HUES6 (cell line): Measurements from ENCODE around the gene NFE2L3.

Experiments used
- H3K27ac ChIP-seq: 2 replicates; pipeline ENCODE4 v1.7.0; 2013; ENCODE audit warnings: low read depth, mild to moderate bottlenecking, low read length, inconsistent platforms
- H3K27me3 ChIP-seq: 2 replicates; pipeline ENCODE4 v1.6.1; 2013; ENCODE audit warnings: low read length; ENCODE audit not compliant: control insufficient read depth, insufficient read depth
- H3K36me3 ChIP-seq: 2 replicates; pipeline ENCODE4 v1.6.1; 2013; ENCODE audit warnings: low read length; ENCODE audit not compliant: control insufficient read depth, insufficient read depth
- H3K4me1 ChIP-seq: 2 replicates; pipeline ENCODE4 v1.6.1; 2013; ENCODE audit warnings: low read length; ENCODE audit not compliant: control insufficient read depth, insufficient read depth
- H3K4me3 ChIP-seq: 2 replicates; pipeline ENCODE4 v1.5.1; 2013; ENCODE audit warnings: low read depth, low read length
- H3K9ac ChIP-seq: one replicate; pipeline ENCODE4 v1.6.1; 2013; ENCODE audit warnings: mild to moderate bottlenecking, low read length
- H3K9me3 ChIP-seq: 2 replicates; pipeline ENCODE4 v1.6.1; 2013; ENCODE audit warnings: low read depth, low read length; ENCODE audit not compliant: control insufficient read depth, insufficient read depth

Gene NFE2L3

GRCh38 chr7:26195867-26196657 is 44.1 kb downstream of the NFE2L3 start:
- Histone ChIP-seq H3K27ac (no peak overlapping the region), H3K9ac (no peak overlapping the region), H3K36me3 (peaks cover 91% of the 10 kb centered on the region), H3K4me1 (peaks cover 15% of the 10 kb centered on the region; the same call in 1 of the 2 replicates), H3K9me3 (no peaks in the 10 kb centered on the region), H3K27me3 (no peaks in the 10 kb centered on the region), H3K4me3 (peak overlapping the region; percentile 97)

GRCh38 chr7:26197153-26198115 is 45.4 kb downstream of the NFE2L3 start:
- peaks cover 15% of the 10 kb centered on the region; the same call in 1 of the 2 replicates for H3K4me1 ChIP-seq
- peak overlapping the region; percentile 97 for H3K4me3 ChIP-seq
- H3K9me3 ChIP-seq, result no peaks in the 10 kb centered on the region
- no peak overlapping the region for H3K27ac ChIP-seq
- no peaks in the 10 kb centered on the region for H3K27me3 ChIP-seq
- peaks cover 77% of the 10 kb centered on the region for H3K36me3 ChIP-seq
- H3K9ac ChIP-seq, result peak overlapping the region; percentile 2

GRCh38 chr7:26198133-26198780 is 46.3 kb downstream of the NFE2L3 start:
- Histone ChIP-seq H3K4me1 (peaks cover 15% of the 10 kb centered on the region; the same call in 1 of the 2 replicates), H3K27me3 (no peaks in the 10 kb centered on the region), H3K9me3 (no peaks in the 10 kb centered on the region), H3K27ac (peak overlapping the region; percentile 98; the same call in 1 of the 2 replicates), H3K4me3 (peak overlapping the region; percentile 97), H3K9ac (peak overlapping the region; percentile 100), H3K36me3 (peaks cover 74% of the 10 kb centered on the region)

- no peaks in the 10 kb centered on the region for H3K27me3 ChIP-seq
- peaks cover 74% of the 10 kb centered on the region for H3K36me3 ChIP-seq
- H3K27ac ChIP-seq, result peak overlapping the region; percentile 98
- H3K4me1 ChIP-seq, result peaks cover 15% of the 10 kb centered on the region; the same call in 1 of the 2 replicates
- H3K9ac ChIP-seq, result peak overlapping the region; percentile 100
- H3K4me3 ChIP-seq, result peak overlapping the region; percentile 97
- no peaks in the 10 kb centered on the region for H3K9me3 ChIP-seq
Measured at GRCh38 chr7:26198781-26199169, 46.8 kb downstream of the NFE2L3 start.

- Histone ChIP-seq H3K4me1 (peaks cover 21% of the 10 kb centered on the region), H3K4me3 (peak overlapping the region; percentile 97), H3K27ac (peak overlapping the region; percentile 98), H3K36me3 (peaks cover 74% of the 10 kb centered on the region), H3K27me3 (no peaks in the 10 kb centered on the region), H3K9me3 (no peaks in the 10 kb centered on the region), H3K9ac (peak overlapping the region; percentile 100)
Measured at GRCh38 chr7:26199301-26200037, 47.5 kb downstream of the NFE2L3 start.

- Histone ChIP-seq H3K9ac (peak overlapping the region; percentile 100), H3K9me3 (no peaks in the 10 kb centered on the region), H3K27ac (peak overlapping the region; percentile 98), H3K4me3 (peak overlapping the region; percentile 97), H3K27me3 (no peaks in the 10 kb centered on the region), H3K36me3 (peaks cover 69% of the 10 kb centered on the region), H3K4me1 (peaks cover 23% of the 10 kb centered on the region)
Measured at GRCh38 chr7:26200038-26200443, 48.0 kb downstream of the NFE2L3 start.

DNA sequence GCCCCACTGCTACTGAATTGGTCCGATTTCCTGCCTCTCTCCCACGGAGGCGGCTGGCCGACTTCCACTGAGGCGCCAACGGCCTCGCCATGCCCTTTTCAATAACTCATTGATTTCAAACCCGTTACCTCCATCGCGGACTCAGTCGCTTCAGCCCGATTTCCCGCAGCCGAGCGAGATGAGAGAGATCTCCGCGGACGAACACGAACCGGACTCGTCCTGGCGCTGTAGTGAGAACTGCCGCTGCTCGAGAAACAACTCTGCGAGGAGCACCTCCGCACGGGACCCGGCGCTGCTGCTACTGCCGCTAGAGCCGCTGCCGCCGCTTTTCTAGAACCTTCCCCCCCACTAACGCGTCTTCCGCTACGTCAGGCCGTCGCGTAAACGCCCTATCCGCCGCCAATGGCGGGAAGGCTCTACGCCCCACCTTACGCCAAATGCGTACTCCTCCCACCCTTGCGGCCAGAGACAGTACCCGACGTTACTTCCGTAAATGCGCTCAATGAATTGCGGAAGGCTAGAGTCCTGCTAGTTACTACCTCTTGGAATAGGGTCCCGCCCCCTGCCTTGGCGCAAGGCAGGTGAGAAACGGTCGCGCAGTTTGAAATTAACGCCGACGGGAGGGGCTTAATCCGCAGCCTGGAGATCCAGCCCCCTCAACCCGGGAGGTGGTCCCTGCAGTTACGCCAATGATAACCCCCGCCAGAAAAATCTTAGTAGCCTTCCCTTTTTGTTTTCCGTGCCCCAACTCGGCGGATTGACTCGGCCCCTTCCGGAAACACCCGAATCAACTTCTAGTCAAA is 48.6 kb downstream of the NFE2L3 start, which contains the start of gene HNRNPA2B1:
Gene HNRNPA2B1 (minus strand): TSS at position 303 of the 803 bp plus-strand sequence. CDS start 169 bp downstream, at position 134.
- peak within 1 kb of the TSS; percentile 100 for H3K9ac ChIP-seq
- H3K4me3 ChIP-seq, result peak within 1 kb of the TSS; percentile 97
- H3K4me1 ChIP-seq, result peaks cover 22% of the 10 kb centered on the region
- peaks cover 69% of the 10 kb centered on the region for H3K36me3 ChIP-seq
- no peaks in the 10 kb centered on the region for H3K27me3 ChIP-seq
- H3K9me3 ChIP-seq, result no peaks in the 10 kb centered on the region
- peak within 1 kb of the TSS; percentile 99 for H3K27ac ChIP-seq

GRCh38 chr7:26201247-26202018 is 49.4 kb downstream of the NFE2L3 start, which contains the start of gene CBX3:
TSS of gene CBX3 (plus strand) at chr7:26201745. CDS start at chr7:26202999, 1,254 bp downstream.
- H3K4me1 ChIP-seq, result peaks cover 21% of the 10 kb centered on the region

More at GRCh38 chr7:26201247-26202018, 49.4 kb downstream of the NFE2L3 start, which contains the start of gene CBX3:
- peak within 1 kb of the TSS; percentile 97 for H3K4me3 ChIP-seq
- no peaks in the 10 kb centered on the region for H3K27me3 ChIP-seq
- peak within 1 kb of the TSS; percentile 100 for H3K9ac ChIP-seq
- H3K27ac ChIP-seq, result peak within 1 kb of the TSS; percentile 99
- peaks cover 69% of the 10 kb centered on the region for H3K36me3 ChIP-seq
- no peaks in the 10 kb centered on the region for H3K9me3 ChIP-seq
